HCT116 (cell line): ENCODE measurements around the gene FBN1.

Experiments used
- EGR1 ChIP-seq: IDR thresholded peaks from 2 replicates; pipeline ENCODE4 v1.6.1; 2012; ENCODE audit warnings: low read depth
- EZH2 ChIP-seq: fragments of 200-600 bp; sonication (generic); IDR thresholded peaks from 2 replicates; pipeline ENCODE4 v1.6.1; 2017; ENCODE audit warnings: antibody characterized with exemption, mixed run types
- EZH2phosphoT487 ChIP-seq: fragments of 200-600 bp; IDR thresholded peaks from 2 replicates; pipeline ENCODE4 v1.6.1; 2018; ENCODE audit warnings: antibody characterized with exemption, borderline replicate concordance
- JUND ChIP-seq: IDR thresholded peaks from 2 replicates; pipeline ENCODE4 v1.6.1; 2012
- MAX ChIP-seq: IDR thresholded peaks from 2 replicates; pipeline ENCODE4 v1.6.1; 2012
- POLR2A ChIP-seq: IDR thresholded peaks from 2 replicates; pipeline ENCODE4 v1.7.0; 2011; ENCODE audit warnings: borderline replicate concordance; ENCODE audit not compliant: insufficient read depth, insufficient read length; ENCODE audit errors: extremely low read depth
- POLR2AphosphoS5 ChIP-seq: IDR thresholded peaks from 2 replicates; pipeline ENCODE4 v1.6.1; 2011; ENCODE audit warnings: mild to moderate bottlenecking, low read depth, low read length, moderate library complexity
- SIN3A ChIP-seq: IDR thresholded peaks from 2 replicates; pipeline ENCODE4 v1.6.1; 2012; ENCODE audit warnings: low read depth
- SP1 ChIP-seq: IDR thresholded peaks from 2 replicates; pipeline ENCODE4 v1.6.1; 2012; ENCODE audit warnings: low read depth
- ZBTB33 ChIP-seq: IDR thresholded peaks from 2 replicates; pipeline ENCODE4 v1.6.1; 2011; ENCODE audit warnings: mild to moderate bottlenecking, low read length, moderate library complexity; ENCODE audit not compliant: insufficient replicate concordance; ENCODE audit errors: extremely low read depth
- ZNF274 ChIP-seq: fragments of 200-500 bp; sonication (Bioruptor generic); IDR thresholded peaks from 2 replicates; pipeline ENCODE4 v1.6.1; 2014; ENCODE audit warnings: mild to moderate bottlenecking, low read depth, low read length, inconsistent platforms
- TF ChIP-seq, protein P1 (sequence below), 3 experiments: fragments of 200-600 bp in 1 of 3; sonication (generic) in 1 of 3; IDR thresholded peaks in 2 of 3; conservative IDR thresholded peaks in 1 of 3; 2 replicates each; pipeline ENCODE4 v1.5.1; 2012 to 2017; ENCODE audit warnings: low read depth in 2 of 3, low read length in 2 of 3, antibody characterized with exemption in 1 of 3, borderline replicate concordance in 1 of 3, control low read depth in 1 of 3, mild to moderate bottlenecking in 1 of 3, mixed read lengths in 1 of 3, mixed run types in 1 of 3, moderate library complexity in 1 of 3; ENCODE audit not compliant: insufficient read depth in 1 of 3

DNA sequence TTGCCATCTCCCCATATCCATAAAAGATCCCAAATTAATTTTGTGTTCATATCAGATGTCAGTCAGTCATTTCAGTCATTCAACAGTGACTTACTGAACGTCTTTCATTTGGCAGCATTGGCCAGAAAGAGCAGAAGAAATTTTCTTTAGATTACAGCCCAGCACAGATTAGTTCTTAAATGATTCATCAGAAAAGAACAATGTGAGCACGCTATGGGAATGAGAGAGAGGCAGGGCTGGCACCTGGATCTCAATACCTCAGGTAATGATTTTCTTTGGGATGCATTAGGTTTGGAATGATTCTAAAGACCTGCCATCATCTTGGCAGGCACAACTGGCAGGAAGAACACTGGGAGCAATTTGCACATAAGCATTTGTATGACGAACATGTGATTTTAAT is 41.6 kb downstream of the FBN1 start:
- TF ChIP-seq MAX: no peak
- no peak for TF ChIP-seq POLR2AphosphoS5
- TF ChIP-seq SP1: no peak
- TF ChIP-seq, protein P1, sequence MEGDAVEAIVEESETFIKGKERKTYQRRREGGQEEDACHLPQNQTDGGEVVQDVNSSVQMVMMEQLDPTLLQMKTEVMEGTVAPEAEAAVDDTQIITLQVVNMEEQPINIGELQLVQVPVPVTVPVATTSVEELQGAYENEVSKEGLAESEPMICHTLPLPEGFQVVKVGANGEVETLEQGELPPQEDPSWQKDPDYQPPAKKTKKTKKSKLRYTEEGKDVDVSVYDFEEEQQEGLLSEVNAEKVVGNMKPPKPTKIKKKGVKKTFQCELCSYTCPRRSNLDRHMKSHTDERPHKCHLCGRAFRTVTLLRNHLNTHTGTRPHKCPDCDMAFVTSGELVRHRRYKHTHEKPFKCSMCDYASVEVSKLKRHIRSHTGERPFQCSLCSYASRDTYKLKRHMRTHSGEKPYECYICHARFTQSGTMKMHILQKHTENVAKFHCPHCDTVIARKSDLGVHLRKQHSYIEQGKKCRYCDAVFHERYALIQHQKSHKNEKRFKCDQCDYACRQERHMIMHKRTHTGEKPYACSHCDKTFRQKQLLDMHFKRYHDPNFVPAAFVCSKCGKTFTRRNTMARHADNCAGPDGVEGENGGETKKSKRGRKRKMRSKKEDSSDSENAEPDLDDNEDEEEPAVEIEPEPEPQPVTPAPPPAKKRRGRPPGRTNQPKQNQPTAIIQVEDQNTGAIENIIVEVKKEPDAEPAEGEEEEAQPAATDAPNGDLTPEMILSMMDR (IDR thresholded peaks at IDR 0.05 in 2 of 3, conservative IDR thresholded peaks at IDR 0.05 in 1 of 3; ENCODE audit: borderline replicate concordance in 1 of 3, insufficient read depth in 1 of 3, low read depth in 2 of 3, low read length in 2 of 3): no peak
- TF ChIP-seq POLR2A: no peak
- TF ChIP-seq EGR1: no peak
- TF ChIP-seq ZNF274: no peak
- no peak for TF ChIP-seq ZBTB33
- TF ChIP-seq JUND: no peak
- no peak for TF ChIP-seq EZH2
- TF ChIP-seq EZH2phosphoT487: no peak
- no peak for TF ChIP-seq SIN3A
